Measurements from ENCODE around the gene C3orf49.

C3orf49 gene

DNA sequence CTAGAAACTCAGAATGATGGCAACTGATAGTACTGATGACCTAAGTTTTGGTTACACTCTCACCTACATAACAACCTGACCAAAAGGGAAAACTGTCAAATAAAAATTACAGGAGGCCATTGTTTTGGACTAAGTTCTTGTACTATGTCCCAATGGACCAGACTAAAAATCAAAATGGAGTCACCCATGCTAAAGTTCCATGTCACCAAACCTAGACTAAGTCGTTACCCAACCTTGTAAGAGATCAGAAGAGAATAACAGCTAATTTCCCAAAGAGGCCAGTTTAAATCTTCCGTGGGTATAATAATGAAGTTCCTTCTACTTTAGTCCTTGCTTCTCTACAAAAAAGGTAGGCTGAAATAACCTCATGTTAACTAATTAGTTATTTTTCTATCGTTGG is 32.2 kb downstream of the C3orf49 start:
- ChIA-PET CTCF (no interaction called here), POLR2A (no interaction called here)
- no peak for DNase-seq (ENCODE audit: extremely low spot score)
- TF ChIP-seq HDGF (IDR thresholded peaks at IDR 0.05; ENCODE audit: borderline replicate concordance) (no peak), FOXA1 (IDR thresholded peaks at IDR 0.05) (no peak), CTBP1 (IDR thresholded peaks at IDR 0.05; ENCODE audit: borderline replicate concordance) (no peak), PKNOX1 (IDR thresholded peaks at IDR 0.05) (no peak), ELF4 (IDR thresholded peaks at IDR 0.05) (no peak), SP1 (IDR thresholded peaks at IDR 0.05) (no peak), SUZ12 (IDR thresholded peaks at IDR 0.05) (no peak), LEF1 (IDR thresholded peaks at IDR 0.05; ENCODE audit: borderline replicate concordance) (no peak)

GRCh38 chr3:63853106-63853505 is 34.0 kb downstream of the C3orf49 start:
- CTCF ChIA-PET: no interaction called here

DNA sequence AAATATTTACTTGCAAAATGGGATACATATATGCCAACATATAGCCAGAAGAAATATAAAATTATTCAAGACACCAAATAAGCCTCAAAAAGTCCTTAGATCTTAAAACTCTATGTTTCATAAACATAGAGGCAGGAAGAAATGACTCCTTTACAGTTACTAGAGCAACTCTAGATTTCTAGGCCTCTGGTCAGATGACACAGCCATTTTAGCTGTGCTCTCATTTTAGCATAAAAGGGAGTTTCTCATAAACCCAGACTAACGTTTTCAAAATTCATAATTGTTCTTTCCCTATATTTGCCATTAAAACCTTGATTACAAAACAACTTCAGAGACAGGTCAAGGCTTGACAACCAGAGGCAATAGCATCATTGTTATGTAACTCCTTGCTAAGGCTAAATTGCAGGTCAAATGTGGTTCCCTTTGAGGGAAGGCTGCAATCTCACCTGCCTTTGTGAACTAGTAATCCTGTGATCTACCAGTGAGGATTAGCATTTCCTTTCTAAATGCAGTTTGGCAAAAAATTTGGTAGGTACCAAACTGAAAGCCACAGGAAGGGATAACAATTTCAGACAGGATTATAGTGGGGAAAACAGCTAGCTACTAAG is 36.3 kb downstream of the C3orf49 start:
- TF ChIP-seq PKNOX1 (IDR thresholded peaks at IDR 0.05) (no peak), LEF1 (IDR thresholded peaks at IDR 0.05; ENCODE audit: borderline replicate concordance) (no peak), ZNF384 (IDR thresholded peaks at IDR 0.05) (no peak), FOXM1 (IDR thresholded peaks at IDR 0.05; ENCODE audit: borderline replicate concordance) (no peak), L3MBTL2 (conservative IDR thresholded peaks at IDR 0.05) (no peak), SP1 (IDR thresholded peaks at IDR 0.05) (no peak), FOXK2 (IDR thresholded peaks at IDR 0.05) (no peak)
- ChIA-PET CTCF (no interaction called here), POLR2A (no interaction called here)
- no peak for DNase-seq (ENCODE audit: extremely low spot score)

More at GRCh38 chr3:63853106-63853505, 34.0 kb downstream of the C3orf49 start:
- DNase-seq (ENCODE audit: extremely low spot score): no peak
- TF ChIP-seq L3MBTL2 (conservative IDR thresholded peaks at IDR 0.05): no peak
- no peak for TF ChIP-seq NFRKB (IDR thresholded peaks at IDR 0.05)
- TF ChIP-seq BHLHE40 (IDR thresholded peaks at IDR 0.05; ENCODE audit: borderline replicate concordance): no peak
- TF ChIP-seq SUZ12 (IDR thresholded peaks at IDR 0.05): no peak
- no peak for TF ChIP-seq TARDBP (IDR thresholded peaks at IDR 0.05)
- TF ChIP-seq CTBP1 (IDR thresholded peaks at IDR 0.05; ENCODE audit: borderline replicate concordance): no peak
- TF ChIP-seq ELF4 (IDR thresholded peaks at IDR 0.05): no peak
- no peak for TF ChIP-seq PKNOX1 (IDR thresholded peaks at IDR 0.05)
- TF ChIP-seq SP1 (IDR thresholded peaks at IDR 0.05): no peak
- no peak for TF ChIP-seq LEF1 (IDR thresholded peaks at IDR 0.05; ENCODE audit: borderline replicate concordance)
- TF ChIP-seq ZNF384 (IDR thresholded peaks at IDR 0.05): no peak
- TF ChIP-seq HDGF (IDR thresholded peaks at IDR 0.05; ENCODE audit: borderline replicate concordance): no peak
- TF ChIP-seq FOXA1 (IDR thresholded peaks at IDR 0.05): no peak
- POLR2A ChIA-PET: no interaction called here

DNA sequence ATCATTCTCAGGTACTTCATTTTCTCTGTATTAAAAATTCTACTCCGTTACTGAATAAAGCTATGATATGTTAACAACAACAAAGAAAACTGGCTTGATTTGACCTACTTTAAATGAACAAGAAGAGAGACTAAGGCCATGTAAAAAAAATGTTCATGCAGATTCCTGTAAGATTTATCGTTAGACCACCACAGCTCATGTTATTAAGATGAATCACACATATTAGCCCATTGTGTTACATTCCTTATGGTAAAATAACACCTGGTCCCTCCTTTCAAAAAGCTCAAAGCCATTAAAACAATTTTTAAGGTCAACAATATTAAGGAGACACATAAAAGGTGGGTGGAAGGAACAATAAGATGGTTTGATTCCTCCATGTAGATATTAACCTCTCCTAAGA is 38.2 kb downstream of the C3orf49 start:
- no peak for DNase-seq (ENCODE audit: extremely low spot score)
- CTCF ChIA-PET: no interaction called here
- TF ChIP-seq ELF4 (IDR thresholded peaks at IDR 0.05): no peak
- TF ChIP-seq FOXK2 (IDR thresholded peaks at IDR 0.05): no peak
- no peak for TF ChIP-seq FOXA1 (IDR thresholded peaks at IDR 0.05)
- TF ChIP-seq TARDBP (IDR thresholded peaks at IDR 0.05): no peak
- no peak for TF ChIP-seq SUZ12 (IDR thresholded peaks at IDR 0.05)
- no peak for TF ChIP-seq FOXM1 (IDR thresholded peaks at IDR 0.05; ENCODE audit: borderline replicate concordance)
- TF ChIP-seq LEF1 (IDR thresholded peaks at IDR 0.05; ENCODE audit: borderline replicate concordance): no peak
- TF ChIP-seq CTBP1 (IDR thresholded peaks at IDR 0.05; ENCODE audit: borderline replicate concordance): no peak
- no peak for TF ChIP-seq ZNF384 (IDR thresholded peaks at IDR 0.05)
- no peak for TF ChIP-seq PKNOX1 (IDR thresholded peaks at IDR 0.05)
- no peak for TF ChIP-seq HDGF (IDR thresholded peaks at IDR 0.05; ENCODE audit: borderline replicate concordance)
- TF ChIP-seq L3MBTL2 (conservative IDR thresholded peaks at IDR 0.05): no peak
- TF ChIP-seq SP1 (IDR thresholded peaks at IDR 0.05): no peak
- TF ChIP-seq BHLHE40 (IDR thresholded peaks at IDR 0.05; ENCODE audit: borderline replicate concordance): no peak
- no peak for TF ChIP-seq NFRKB (IDR thresholded peaks at IDR 0.05)
- no peak for TF ChIP-seq ARNT (IDR thresholded peaks at IDR 0.05)
- POLR2A ChIA-PET: no interaction called here

GRCh38 chr3:63860776-63861175 is 41.7 kb downstream of the C3orf49 start:
- ChIA-PET CTCF (no interaction called here), POLR2A (no interaction called here)
- no peak for DNase-seq (ENCODE audit: extremely low spot score)
- TF ChIP-seq PKNOX1 (IDR thresholded peaks at IDR 0.05): no peak
- no peak for TF ChIP-seq HDGF (IDR thresholded peaks at IDR 0.05; ENCODE audit: borderline replicate concordance)
- TF ChIP-seq SUZ12 (IDR thresholded peaks at IDR 0.05): no peak
- TF ChIP-seq CTBP1 (IDR thresholded peaks at IDR 0.05; ENCODE audit: borderline replicate concordance): no peak

DNA sequence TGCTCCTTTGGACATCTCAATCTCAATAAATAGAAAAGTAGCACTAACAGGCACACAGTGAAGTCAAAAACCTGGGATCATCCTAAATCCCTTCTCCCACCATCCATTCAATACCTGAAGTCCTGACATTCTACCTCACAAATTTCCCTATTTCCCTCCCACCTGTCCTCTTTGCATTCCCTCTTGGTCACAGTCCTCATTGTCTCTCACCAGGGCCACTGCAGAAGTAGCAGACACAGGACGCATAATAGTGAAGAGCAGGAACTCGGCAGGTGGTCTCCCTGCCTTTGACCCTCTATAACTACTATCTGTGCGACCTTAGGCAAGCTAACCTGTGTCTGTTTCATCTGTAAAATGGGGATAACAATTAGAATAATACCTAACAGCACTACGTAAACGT is 42.2 kb downstream of the C3orf49 start:
- CTCF ChIA-PET: no interaction called here
- POLR2A ChIA-PET: no interaction called here
- TF ChIP-seq ELF4 (IDR thresholded peaks at IDR 0.05): no peak
- no peak for TF ChIP-seq NFRKB (IDR thresholded peaks at IDR 0.05)
- no peak for TF ChIP-seq ZNF384 (IDR thresholded peaks at IDR 0.05)
- no peak for TF ChIP-seq TARDBP (IDR thresholded peaks at IDR 0.05)
- TF ChIP-seq FOXA1 (IDR thresholded peaks at IDR 0.05): no peak
- no peak for TF ChIP-seq SP1 (IDR thresholded peaks at IDR 0.05)
- no peak for TF ChIP-seq SUZ12 (IDR thresholded peaks at IDR 0.05)
- TF ChIP-seq L3MBTL2 (conservative IDR thresholded peaks at IDR 0.05): no peak
- TF ChIP-seq BHLHE40 (IDR thresholded peaks at IDR 0.05; ENCODE audit: borderline replicate concordance): no peak
- TF ChIP-seq LEF1 (IDR thresholded peaks at IDR 0.05; ENCODE audit: borderline replicate concordance): no peak
- no peak for TF ChIP-seq PKNOX1 (IDR thresholded peaks at IDR 0.05)
- no peak for TF ChIP-seq ARNT (IDR thresholded peaks at IDR 0.05)
- TF ChIP-seq FOXM1 (IDR thresholded peaks at IDR 0.05; ENCODE audit: borderline replicate concordance): no peak
- DNase-seq (ENCODE audit: extremely low spot score): no peak
